K562 (cell line): ENCODE data around the gene SVBP. TPM values are rescaled to one million over a fixed set of nuclear protein-coding genes. Genes with fewer than 3 reads are reported as not detected.

Experiments used
- HMG20A ChIP-seq: fragments of 450-650 bp; formaldehyde crosslinking; conservative IDR thresholded peaks from 2 replicates; pipeline ENCODE4 v1.4.0; 2020; ENCODE audit warnings: mild to moderate bottlenecking, mixed read lengths
- KHSRP ChIP-seq: fragments of 450-650 bp; IDR thresholded peaks from 2 replicates; pipeline ENCODE4 v1.6.1; 2017
- REST ChIP-seq, 2 experiments: fragments of 450-650 bp; formaldehyde crosslinking in 1 of 2; IDR thresholded peaks; 2 replicates each; pipeline versions ENCODE4 v1.4.0 to v1.6.1; 2014 to 2020; ENCODE audit warnings: mild to moderate bottlenecking in 2 of 2, borderline replicate concordance in 1 of 2, low read depth in 1 of 2
- RREB1 ChIP-seq: fragments of 250-450 bp; sonication (Bioruptor Pico); IDR thresholded peaks from 2 replicates; pipeline ENCODE4 v1.4.0; 2020
- TSC22D4 ChIP-seq: fragments of 450-650 bp; IDR thresholded peaks from 2 replicates; pipeline ENCODE4 v1.6.1; 2016; ENCODE audit warnings: missing genetic modification characterization, missing biosample characterization, control low read depth
- ZHX1 ChIP-seq: fragments of 150-350 bp; conservative IDR thresholded peaks from 2 replicates; pipeline ENCODE4 v1.6.1; 2014; ENCODE audit warnings: low read length
- ZNF280A ChIP-seq: fragments of 450-650 bp; IDR thresholded peaks from 2 replicates; pipeline ENCODE4 v1.6.1; 2018; ENCODE audit warnings: mild to moderate bottlenecking, low read depth; ENCODE audit not compliant: partially characterized antibody
- polyA plus RNA-seq, 8 experiments: library from polyadenylated mRNA; depleted of rRNA in 4 of 8; stranded (reverse) in 5 of 8; unstranded in 3 of 8; fragments of >200 nt; fragmentation: Nextera tagmentation in 2 of 8; fragmentation: Illumina TruSeq in 1 of 8; extraction: Ambion mirVana in 2 of 8; extraction: Trizol in 1 of 8; gene quantifications; 2 replicates each; pipeline versions ENCODE4 v1.2.1 to v1.2.3, GENCODE V29; 2011 to 2014; ENCODE audit warnings: inconsistent platforms in 1 of 8, missing spikeins in 1 of 8
- total RNA-seq, 7 experiments: library from RNA; depleted of rRNA in 6 of 7; stranded (reverse); fragments of >200 nt in 6 of 7; fragmentation: Illumina TruSeq in 2 of 7; extraction: Trizol in 2 of 7; gene quantifications; 2 replicates each; pipeline versions ENCODE4 v1.2.1 to v1.2.3, GENCODE V29; 2011 to 2021; ENCODE audit warnings: low replicate concordance in 1 of 7

Gene SVBP
- total and polyA plus RNA-seq, 9 of the 15 experiments (the other 6 are each of a cell fraction or from before 2014, with no cell fraction given), result 31.7 to 49.7 (median 40.0) TPM

- 0 out of 2 replicates have a peak, but pooled peaks have one; percentile 78 for TF ChIP-seq RREB1
- TF ChIP-seq ZHX1, result 0 out of 2 replicates have a peak, but pooled peaks have one; percentile 47
- no peak for TF ChIP-seq REST (IDR thresholded peaks at IDR 0.05; ENCODE audit: borderline replicate concordance)
- peak; percentile 65 for TF ChIP-seq REST (CRISPR knock-in tag; IDR thresholded peaks at IDR 0.05; ENCODE audit: low read depth)
- TF ChIP-seq KHSRP, result no peak
- no peak for TF ChIP-seq HMG20A
- no peak for TF ChIP-seq ZNF280A
- no peak for TF ChIP-seq TSC22D4 (tag)
Measured at GRCh38 chr1:42766741-42767509, 50.3 kb downstream of the SVBP start, which contains the start of the genes C1orf50 and P3H1 (continued).
